ENCODE data around the gene ZNHIT2.

Gene ZNHIT2

GRCh38 chr11:65102142-65103095 is 15.1 kb downstream of the ZNHIT2 start:
- DNase-seq: no peak

DNA sequence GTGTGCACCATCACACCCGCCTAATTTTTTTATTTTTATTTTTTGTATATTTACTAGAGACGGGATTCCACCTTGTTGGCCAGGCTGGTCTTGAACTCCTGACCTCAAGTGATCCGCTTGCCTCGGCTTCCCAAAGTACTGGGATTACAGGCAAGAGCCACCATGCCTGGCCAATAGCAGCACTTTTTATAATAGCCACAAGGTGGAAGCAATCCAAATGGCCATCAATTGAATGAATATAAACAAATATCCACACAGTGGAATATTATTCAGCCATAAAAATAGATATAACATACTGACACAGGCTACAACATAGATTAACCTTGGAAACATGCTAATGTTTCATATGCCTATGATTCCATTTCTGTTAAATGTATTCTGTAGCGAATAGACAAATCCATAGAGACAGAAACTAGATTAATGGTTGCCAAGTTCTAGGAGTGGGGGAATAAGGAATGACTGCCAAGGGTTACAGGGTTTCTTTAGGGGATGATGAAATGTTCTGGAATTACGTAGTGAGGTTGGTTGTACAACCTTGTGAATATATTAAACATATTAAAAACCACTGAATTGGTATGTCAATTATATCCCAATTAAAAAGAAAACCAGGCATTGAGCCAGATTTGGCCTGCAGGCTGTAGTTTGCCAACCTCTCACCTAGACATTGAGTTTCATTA is 16.7 kb downstream of the ZNHIT2 start:
- no peak for DNase-seq

- no peak for DNase-seq
Measured at GRCh38 chr11:65096926-65097325, 20.6 kb downstream of the ZNHIT2 start.

DNA sequence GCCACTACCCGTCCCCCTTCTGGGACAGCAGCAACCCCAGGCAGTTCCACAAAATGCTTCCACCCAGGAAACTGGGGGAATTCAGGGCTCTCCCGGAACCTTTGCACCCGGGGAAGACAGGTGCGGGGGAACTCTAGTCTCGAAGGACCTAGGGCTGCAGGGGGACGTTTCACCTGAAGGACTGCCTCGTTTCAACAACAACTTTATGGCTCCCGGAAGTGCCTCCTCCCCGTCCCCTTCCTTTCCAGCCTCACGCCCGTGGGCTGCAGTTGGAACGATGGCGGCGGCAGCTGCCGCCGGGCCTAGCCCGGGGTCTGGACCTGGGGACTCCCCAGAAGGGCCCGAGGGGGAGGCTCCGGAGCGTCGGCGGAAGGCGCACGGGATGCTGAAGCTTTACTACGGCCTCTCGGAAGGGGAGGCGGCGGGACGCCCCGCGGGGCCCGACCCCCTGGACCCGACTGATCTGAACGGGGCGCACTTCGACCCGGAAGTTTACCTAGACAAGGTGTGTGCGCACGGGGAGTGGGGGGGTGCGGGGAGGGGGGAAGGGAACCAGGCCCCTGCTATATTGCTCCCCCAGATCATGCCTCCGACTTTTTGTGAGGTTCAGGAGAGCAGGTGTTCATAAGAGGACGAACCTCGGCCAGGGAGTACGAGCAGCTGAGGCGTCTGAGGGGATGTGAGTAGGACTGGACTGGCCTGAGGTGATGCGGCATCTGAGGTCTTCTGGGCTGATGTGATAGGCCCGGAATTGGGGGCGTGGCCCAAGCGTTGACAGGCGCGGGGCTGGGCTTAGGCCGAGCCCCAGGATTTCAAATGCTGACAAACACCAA is 21.3 kb downstream of the ZNHIT2 start, which contains the start of gene VPS51:
Gene VPS51 (plus strand): TSS at position 241 of the 833 bp plus-strand sequence. CDS start 37 bp downstream, at position 278.
- DNase-seq: peak; percentile 90 to 98 (median 96)

GRCh38 chr11:65095427-65095826 is 22.1 kb downstream of the ZNHIT2 start:
- no peak for DNase-seq

DNA sequence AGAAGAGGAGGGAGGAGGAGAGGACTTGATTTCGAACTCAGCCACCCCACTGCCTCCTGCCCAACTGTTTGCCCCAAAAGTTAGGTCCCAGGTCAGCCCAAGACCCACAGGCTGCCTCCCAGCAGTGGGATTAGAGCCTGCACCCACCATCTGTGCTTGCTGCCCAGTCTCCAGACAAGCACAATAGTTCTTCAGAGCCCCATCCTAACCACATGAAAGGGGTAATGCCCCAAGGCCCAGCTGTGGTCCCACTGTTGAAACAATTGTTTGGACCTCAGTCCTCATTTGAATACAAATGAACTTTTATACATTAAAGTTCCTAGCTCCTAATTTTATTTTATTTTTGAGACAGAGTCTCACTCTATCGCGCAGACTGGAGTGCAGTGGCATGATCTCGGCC is 26.9 kb downstream of the ZNHIT2 start:
- DNase-seq: no peak

- no peak for DNase-seq
Measured at GRCh38 chr11:65089621-65090020, 27.9 kb downstream of the ZNHIT2 start.

- no peak for DNase-seq
Measured at GRCh38 chr11:65087827-65088226, 29.7 kb downstream of the ZNHIT2 start.

DNA sequence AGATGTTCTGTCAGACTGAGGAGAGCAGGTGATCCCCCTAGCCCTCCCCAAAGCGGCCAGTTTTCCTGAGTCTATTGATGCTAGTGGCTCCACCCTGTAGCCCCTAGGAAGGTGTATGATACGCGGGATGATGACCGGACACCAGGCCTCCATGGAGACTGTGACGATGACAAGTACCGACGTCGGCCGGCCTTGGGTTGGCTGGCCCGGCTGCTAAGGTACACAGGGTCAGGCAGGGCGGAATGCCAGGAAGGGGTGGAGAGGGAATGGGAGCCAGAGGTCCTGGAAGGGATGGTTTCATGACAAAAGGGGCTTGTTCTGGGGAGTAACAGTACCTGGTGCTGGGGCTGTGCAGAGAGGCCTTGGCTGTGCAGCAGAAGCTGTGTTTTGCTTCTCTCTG is 30.3 kb downstream of the ZNHIT2 start:
- no peak for DNase-seq

GRCh38 chr11:65086809-65087208 is 30.7 kb downstream of the ZNHIT2 start:
- DNase-seq: no peak

DNA sequence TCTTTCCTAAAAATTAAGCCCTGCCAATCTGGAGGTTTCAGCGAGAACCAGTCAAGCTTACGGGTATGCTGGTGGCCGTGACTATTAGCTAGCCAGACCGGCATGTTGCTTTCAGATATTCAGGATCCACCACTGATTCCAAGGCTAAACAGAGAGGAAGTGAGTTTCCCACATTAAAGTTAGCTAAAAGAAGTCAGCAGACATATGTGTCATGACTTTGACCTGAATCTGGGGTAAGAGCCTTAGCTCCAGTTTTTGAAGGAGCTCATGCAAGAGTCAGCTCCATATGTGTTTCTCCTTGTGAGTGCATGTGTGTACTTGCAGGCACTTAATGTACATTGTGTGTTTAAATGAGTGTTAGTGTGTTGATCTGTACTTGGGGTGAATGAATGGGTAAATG is 32.1 kb downstream of the ZNHIT2 start:
- DNase-seq: no peak

DNA sequence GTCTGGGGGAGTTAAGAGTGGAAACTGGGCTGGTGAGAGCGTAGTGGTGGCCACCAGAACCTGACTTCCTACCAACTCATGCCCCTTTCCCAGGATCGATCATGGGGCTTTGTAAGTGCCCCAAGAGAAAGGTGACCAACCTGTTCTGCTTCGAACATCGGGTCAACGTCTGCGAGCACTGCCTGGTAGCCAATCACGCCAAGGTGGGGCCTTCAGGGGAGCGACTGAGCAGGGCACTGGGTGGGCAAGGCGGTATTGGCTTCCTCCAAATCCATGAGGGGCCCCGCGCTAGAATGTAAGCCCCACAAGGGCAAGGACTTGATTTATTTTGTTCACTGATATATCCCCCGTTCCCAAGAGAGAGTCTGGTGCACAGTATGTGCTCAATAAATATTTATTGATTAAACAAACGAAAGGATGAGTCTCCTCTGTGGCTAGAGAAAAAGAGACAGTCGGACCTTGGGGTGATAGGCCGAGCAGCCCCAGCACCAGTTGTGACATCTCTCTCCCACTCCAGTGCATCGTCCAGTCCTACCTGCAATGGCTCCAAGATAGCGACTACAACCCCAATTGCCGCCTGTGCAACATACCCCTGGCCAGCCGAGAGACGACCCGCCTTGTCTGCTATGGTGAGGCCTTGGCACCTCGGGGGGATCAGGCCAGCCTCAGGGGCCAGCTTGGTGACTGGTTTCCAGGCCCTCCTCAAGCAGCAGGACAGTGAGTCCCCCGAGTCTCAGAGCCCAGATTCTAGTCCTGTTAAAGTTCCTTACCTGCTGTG is 32.7 kb downstream of the ZNHIT2 start:
- peak in 1 of 3 experiments; percentile 40 for DNase-seq

DNA sequence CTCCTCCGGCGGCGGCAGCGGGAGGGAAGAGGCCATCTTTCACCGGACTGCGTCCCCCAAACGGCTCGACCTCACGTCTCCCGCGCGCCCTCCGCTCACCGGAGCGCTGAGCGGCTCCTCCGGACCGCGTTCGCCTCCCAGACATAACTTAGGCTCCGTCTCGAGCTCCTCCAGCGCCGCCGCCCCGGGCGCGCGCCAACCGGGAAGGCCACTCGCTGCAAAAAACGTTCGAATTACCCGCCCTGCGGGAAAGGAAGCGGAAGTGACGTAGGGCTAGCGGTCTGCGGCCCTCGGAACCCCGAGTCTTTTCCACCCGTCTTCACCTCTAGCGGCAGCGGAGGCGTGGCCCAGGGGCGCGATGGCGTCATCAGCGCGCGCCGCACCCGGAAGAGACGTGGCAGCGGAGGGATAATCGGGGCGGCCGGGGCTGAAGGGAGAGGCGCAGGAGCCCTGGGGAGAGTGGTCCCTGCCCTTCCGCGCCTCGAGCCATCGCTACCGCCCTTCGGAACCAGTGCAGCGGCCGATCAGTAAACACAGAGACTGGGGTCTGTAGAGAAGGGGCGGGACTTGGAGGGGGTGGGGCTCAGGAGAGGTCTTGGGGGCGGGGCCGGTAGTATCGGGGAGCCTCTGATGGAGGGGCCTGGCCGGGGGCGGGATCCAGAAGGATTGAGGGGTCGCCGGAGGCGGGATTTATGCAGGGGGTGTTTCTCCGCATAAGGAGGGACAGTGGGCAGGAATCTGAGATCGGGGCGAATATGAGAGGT is 33.5 kb downstream of the ZNHIT2 start, which contains the start of the genes CDCA5 and ZFPL1:
Gene CDCA5 (minus strand): TSS at position 207 of the 764 bp plus-strand sequence. CDS start 62 bp downstream, at position 145.
Gene ZFPL1 (plus strand): TSS at position 389 of the 764 bp plus-strand sequence. CDS start 477 bp downstream, outside the sequence.
- peak; percentile 95 to 98 (median 96) for DNase-seq

DNA sequence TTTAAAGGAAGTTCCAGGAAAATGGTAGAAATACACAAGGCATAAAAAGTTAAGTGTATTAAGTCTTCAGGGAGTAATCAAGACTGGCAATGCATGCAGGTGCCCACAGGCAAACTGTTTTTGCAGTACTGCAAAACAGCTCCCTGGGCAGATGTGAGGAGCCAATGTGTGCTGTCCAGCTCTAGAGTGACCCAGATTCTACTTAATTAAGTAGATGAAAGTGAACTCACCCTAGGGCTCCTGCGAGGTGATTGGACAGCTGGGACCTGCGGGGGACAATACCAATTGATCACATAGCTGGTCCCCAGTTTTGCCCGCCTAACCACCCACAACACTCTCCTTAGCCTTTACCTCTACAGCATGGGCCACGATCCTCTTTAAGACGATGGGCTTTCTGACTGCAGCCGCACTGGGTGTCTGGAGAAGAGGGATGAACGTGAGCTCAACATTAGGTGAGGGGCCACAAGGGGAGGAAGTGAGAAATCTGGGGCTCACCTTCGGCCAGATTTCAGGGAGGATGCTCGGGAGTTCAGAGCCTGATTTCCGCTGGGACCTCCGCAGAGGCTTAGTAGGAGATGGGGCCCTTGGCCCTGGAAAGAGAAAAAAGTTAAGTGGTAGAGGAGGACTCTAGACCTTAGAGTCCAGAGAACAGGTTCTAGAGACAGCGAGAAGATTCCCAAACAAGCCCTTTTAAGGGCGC is 34.2 kb downstream of the ZNHIT2 start:
- peak in 1 of 3 experiments; percentile 55 for DNase-seq

- no peak for DNase-seq
Measured at GRCh38 chr11:65078786-65079342, 38.6 kb downstream of the ZNHIT2 start.

DNA sequence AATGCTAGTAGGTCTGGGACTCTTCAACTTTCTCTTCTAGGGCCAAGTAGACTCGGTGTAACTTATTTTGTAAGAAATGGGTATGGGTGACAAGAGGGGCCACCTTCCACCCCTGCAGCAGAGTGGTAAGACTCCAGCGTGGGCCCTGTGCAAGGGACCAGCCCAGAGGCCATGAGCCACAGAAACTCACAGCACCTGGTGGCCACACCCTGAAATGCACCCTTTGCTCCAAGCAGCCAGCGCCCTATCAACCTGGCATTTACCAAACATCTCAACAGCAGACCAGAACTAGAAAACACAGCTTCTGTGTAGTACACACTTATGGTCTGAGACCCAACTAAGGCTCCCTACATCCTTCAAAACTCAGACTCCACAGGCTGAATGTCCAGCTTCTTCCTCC is 39.4 kb downstream of the ZNHIT2 start:
- DNase-seq: peak; percentile 7 to 59 (median 21)

DNA sequence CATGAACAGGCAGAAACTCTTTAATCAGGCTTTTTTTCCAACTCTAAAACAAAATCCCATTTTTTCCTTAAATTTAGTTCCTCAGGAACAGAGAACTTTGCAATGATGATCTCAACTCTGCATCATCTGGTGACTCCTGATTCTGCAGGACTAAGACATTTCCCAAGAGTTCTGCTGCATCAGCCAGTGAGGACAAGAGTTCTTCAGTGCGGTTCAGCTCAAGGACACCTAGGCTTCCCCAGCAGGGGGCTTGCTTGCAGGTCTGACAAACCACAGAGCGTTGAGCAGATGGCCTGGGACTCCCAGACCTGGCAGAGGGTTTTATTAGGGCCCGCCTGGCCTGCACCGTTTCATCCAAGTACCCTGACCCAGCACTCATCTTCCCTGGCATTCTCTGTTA is 40.0 kb downstream of the ZNHIT2 start:
- no peak for DNase-seq

DNA sequence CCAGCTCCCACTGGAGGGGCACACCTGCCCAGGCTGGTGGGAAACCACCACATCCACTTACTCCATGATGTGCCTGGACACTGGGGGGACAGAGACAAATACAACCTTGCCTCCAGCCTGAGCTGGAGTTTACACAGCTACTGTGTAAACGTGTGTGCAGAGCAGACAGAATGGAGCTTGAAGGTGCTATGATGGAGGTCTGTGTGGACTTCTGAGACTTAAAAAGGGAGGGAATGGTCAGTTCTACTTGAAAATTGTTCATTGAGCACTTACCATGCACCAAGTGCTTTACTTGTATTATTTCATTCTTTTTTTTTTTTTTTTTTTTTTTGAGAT is 44.9 kb downstream of the ZNHIT2 start:
- no peak for DNase-seq

DNA sequence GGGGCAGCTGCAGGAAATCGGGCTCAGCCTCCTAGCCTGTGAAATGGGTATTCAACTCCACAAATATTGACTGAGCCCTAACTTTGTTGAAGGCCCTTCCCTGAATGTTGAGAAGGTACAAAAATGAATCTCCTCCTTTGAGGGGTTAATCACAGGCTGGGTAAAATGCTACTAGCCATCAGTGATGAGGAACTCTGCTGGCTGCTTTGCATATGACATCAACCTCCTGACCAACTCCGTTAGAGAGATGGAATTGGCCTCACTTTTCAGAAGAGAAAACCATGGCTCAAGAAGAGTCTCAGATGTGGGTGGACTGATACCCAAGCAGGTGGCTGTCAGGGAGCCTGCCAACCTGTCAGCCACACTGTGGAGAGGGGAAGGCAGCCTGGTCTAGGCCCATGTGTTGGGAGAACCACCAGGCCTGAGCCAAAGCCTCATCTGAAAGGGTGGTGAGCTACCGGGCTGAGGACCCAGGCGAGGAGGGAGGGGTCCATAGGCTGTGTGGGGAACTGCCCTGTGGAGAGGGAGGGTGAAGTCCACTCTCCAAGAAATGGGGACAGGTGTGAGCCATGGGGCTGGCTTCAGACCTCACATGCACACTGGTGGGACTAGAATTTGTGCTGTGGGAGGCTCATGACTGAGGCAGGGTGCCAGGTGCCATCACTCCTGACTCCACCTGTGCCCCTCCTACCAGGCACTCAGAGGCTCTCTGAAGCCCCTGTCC is 45.4 kb downstream of the ZNHIT2 start:
- DNase-seq: no peak

- no peak for DNase-seq
Measured at GRCh38 chr11:65069217-65069616, 48.3 kb downstream of the ZNHIT2 start.
